Measurements from ENCODE around the gene IGFBPL1. TPM values are rescaled to one million over a fixed set of nuclear protein-coding genes. Genes with fewer than 3 reads are reported as not detected.
"Not testable (repeated sequence)": the region's sequence is repeated elsewhere in the genome, so short reads cannot be mapped to it uniquely, and the experiment has no call there.

IGFBPL1 gene
- 0.67 TPM for polyA plus RNA-seq (ENCODE audit: insufficient read length)

- no peak for DNase-seq (ENCODE audit: low read depth)
Measured at GRCh38 chr9:38423973-38424843, at the start of gene IGFBPL1. TSS of gene IGFBPL1 (minus strand) at chr9:38424454. CDS start at chr9:38424424, 30 bp downstream.

- DNase-seq (ENCODE audit: low read depth): not testable (repeated sequence)
Measured at GRCh38 chr9:38472583-38473249, 48.5 kb upstream of the IGFBPL1 start.

- no peak for DNase-seq (ENCODE audit: low read depth)
Measured at GRCh38 chr9:38467404-38467803, 43.1 kb upstream of the IGFBPL1 start.

- DNase-seq (ENCODE audit: low read depth): no peak
Measured at GRCh38 chr9:38453835-38454234, 29.6 kb upstream of the IGFBPL1 start.

- DNase-seq (ENCODE audit: low read depth): no peak
Measured at GRCh38 chr9:38451162-38451561, 26.9 kb upstream of the IGFBPL1 start.

- no peak for DNase-seq (ENCODE audit: low read depth)
Measured at GRCh38 chr9:38447703-38448102, 23.4 kb upstream of the IGFBPL1 start.

GRCh38 chr9:38445154-38446043 lies 21.1 kb upstream of the IGFBPL1 start:
- DNase-seq (ENCODE audit: low read depth): no peak

GRCh38 chr9:38443597-38443996 lies 19.3 kb upstream of the IGFBPL1 start:
- no peak for DNase-seq (ENCODE audit: low read depth)

GRCh38 chr9:38443181-38443580 lies 18.9 kb upstream of the IGFBPL1 start:
- DNase-seq (ENCODE audit: low read depth): no peak

- no peak for DNase-seq (ENCODE audit: low read depth)
Measured at GRCh38 chr9:38442473-38443096, 18.3 kb upstream of the IGFBPL1 start.

- no peak for DNase-seq (ENCODE audit: low read depth)
Measured at GRCh38 chr9:38441347-38442085, 17.3 kb upstream of the IGFBPL1 start.

- DNase-seq (ENCODE audit: low read depth): no peak
Measured at GRCh38 chr9:38440516-38440915, 16.3 kb upstream of the IGFBPL1 start.

GRCh38 chr9:38439916-38440301 lies 15.7 kb upstream of the IGFBPL1 start:
- no peak for DNase-seq (ENCODE audit: low read depth)

- DNase-seq (ENCODE audit: low read depth): no peak
Measured at GRCh38 chr9:38439291-38439915, 15.1 kb upstream of the IGFBPL1 start.

GRCh38 chr9:38437193-38437823 lies 13.1 kb upstream of the IGFBPL1 start:
- no peak for DNase-seq (ENCODE audit: low read depth)

- no peak for DNase-seq (ENCODE audit: low read depth)
Measured at GRCh38 chr9:38436708-38437107, 12.5 kb upstream of the IGFBPL1 start.

GRCh38 chr9:38435521-38435920 lies 11.3 kb upstream of the IGFBPL1 start:
- DNase-seq (ENCODE audit: low read depth): no peak

GRCh38 chr9:38434853-38435252 lies 10.6 kb upstream of the IGFBPL1 start:
- no peak for DNase-seq (ENCODE audit: low read depth)

GRCh38 chr9:38434365-38434764 lies 10.1 kb upstream of the IGFBPL1 start:
- DNase-seq (ENCODE audit: low read depth): no peak
